Upper lobe of right lung (tissue), 1 donor: ENCODE data around the gene MTF2. TPM values are rescaled to one million over a fixed set of nuclear protein-coding genes. Genes with fewer than 3 reads are reported as not detected.
A peak's percentile ranks its signal among the peaks of the same experiment; 100 is the strongest.

Experiments
- ATAC-seq: fragments of 200-7000 bp; cut with Tn5 transposase; one replicate; pipeline ENCODE4 v1.9.1; 2020; ENCODE audit warnings: mild to moderate bottlenecking, moderate library complexity
- DNase-seq: peaks from one replicate; pipeline ENCODE4 v3.0.0-alpha.2; 2020
- H3K27ac ChIP-seq: fragments of 200-600 bp; one replicate; pipeline ENCODE4 v1.8.0; 2022
- H3K27me3 ChIP-seq: fragments of 200-600 bp; one replicate; pipeline ENCODE4 v1.8.0; 2022; ENCODE audit warnings: mild to moderate bottlenecking
- H3K36me3 ChIP-seq: fragments of 200-600 bp; one replicate; pipeline ENCODE4 v1.8.0; 2022
- H3K4me1 ChIP-seq: fragments of 200-600 bp; one replicate; pipeline ENCODE4 v1.8.0; 2022
- H3K4me3 ChIP-seq: fragments of 200-600 bp; one replicate; pipeline ENCODE4 v1.8.0; 2022; ENCODE audit warnings: mild to moderate bottlenecking
- H3K9me3 ChIP-seq: fragments of 200-600 bp; one replicate; pipeline ENCODE4 v1.8.0; 2022
- CTCF ChIP-seq: fragments of 200-600 bp; IDR thresholded peaks from one replicate; pipeline ENCODE4 v1.8.0; 2022; ENCODE audit warnings: antibody characterized with exemption
- intact Hi-C: fragments of 100-400 bp; cut with DNase I; formaldehyde crosslinking; loops from one replicate; pipeline ENCODE4 v1.11.0; 2022
- total RNA-seq: library from RNA; stranded (reverse); fragmentation: NEBNext Ultra II Directional; extraction: Animal tissue kit (Norgen Biotek cat#: 25700); gene quantifications from one replicate; pipeline ENCODE4 v1.2.1, GENCODE V29; 2021
- donor health status: DM: no; HTN: yes; CAD: no; lungs with severe emphysema.

Gene MTF2
- total RNA-seq, 1 donor from 2014 or later, result 26.3 TPM

DNA sequence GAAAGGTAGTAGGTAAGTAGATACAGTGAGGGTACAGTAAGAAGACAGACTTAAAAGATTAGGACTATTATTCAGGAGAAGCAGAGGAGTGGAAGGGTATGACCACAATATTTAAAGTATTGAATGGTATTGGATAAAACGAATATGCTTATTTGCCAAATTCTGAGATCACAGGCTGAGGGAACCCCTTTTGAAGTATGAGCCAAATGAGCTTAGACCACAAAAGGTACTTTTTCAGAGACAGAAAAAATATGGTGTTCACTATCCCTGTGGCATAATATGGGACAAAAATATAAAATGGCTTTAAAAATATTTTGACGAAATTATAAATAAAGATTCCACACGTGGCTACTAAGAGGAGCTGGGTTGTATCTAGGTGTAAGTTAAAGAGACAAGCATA is 880 bp upstream of the MTF2 start:
- intact Hi-C loops, result no loop called here

GRCh38 chr1:93078638-93078985 is 471 bp upstream of the MTF2 start:
- no peak for ATAC-seq
- Histone ChIP-seq H3K36me3 (no peaks in the 10 kb centered on the region), H3K27me3 (no peaks in the 10 kb centered on the region), H3K4me3 (peak overlapping the region; percentile 81), H3K27ac (peak overlapping the region; percentile 83), H3K9me3 (no peaks in the 10 kb centered on the region), H3K4me1 (peaks cover 18% of the 10 kb centered on the region)
- DNase-seq, result no peak
- no peak for TF ChIP-seq CTCF
- intact Hi-C loops, result no loop called here

More for the DNA sequence above, 880 bp upstream of the MTF2 start:
- Histone ChIP-seq H3K27me3 (no peaks in the 10 kb centered on the region), H3K27ac (peak overlapping the region; percentile 83), H3K4me1 (peaks cover 18% of the 10 kb centered on the region), H3K36me3 (no peaks in the 10 kb centered on the region), H3K4me3 (peak overlapping the region; percentile 81), H3K9me3 (no peaks in the 10 kb centered on the region)
- TF ChIP-seq CTCF, result no peak
- no peak for DNase-seq
- no peak for ATAC-seq

- Histone ChIP-seq H3K4me1 (peaks cover 18% of the 10 kb centered on the region), H3K9me3 (no peaks in the 10 kb centered on the region), H3K27ac (peak overlapping the region; percentile 83), H3K36me3 (no peaks in the 10 kb centered on the region), H3K27me3 (no peaks in the 10 kb centered on the region), H3K4me3 (peak overlapping the region; percentile 81)
- ATAC-seq (peak; percentile 8), DNase-seq (peak; percentile 70)
- no peak for TF ChIP-seq CTCF
- intact Hi-C loops, result no loop called here
Measured at GRCh38 chr1:93079685-93080141, 630 bp downstream of the MTF2 start.

DNA sequence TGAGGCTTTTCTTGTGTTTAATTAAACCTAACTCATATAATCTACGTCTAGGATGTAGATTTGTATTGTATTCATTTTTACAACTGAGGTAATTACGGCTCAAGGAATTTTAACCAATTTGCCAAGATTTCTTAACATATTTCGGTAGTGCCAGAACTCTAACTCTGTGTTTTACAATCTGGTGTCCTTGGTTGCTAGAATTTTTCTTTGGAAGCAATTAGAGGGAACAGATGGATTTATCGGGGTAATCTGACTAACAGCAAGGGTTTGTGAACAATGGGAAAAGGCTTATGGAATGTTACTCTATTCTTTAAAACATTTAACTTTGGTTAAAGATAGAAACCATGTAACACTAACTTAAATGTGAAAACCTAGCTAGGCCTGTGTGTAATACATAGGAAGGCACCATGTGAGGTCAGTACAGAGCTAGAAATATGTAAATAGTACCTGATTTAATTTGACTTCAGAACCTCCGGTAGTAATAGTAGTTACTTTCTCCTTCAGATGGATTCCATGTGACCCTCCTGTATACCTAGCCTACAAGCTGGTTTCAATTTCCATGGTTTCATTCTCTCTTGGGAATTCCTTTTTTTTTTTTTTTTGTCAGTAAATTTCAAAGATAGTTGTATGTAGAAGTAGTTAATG is 1.2 kb downstream of the MTF2 start:
- ATAC-seq (peak; percentile 54), DNase-seq (no peak)
- H3K9me3 ChIP-seq, result no peaks in the 10 kb centered on the region
- H3K27ac ChIP-seq, result peak overlapping the region; percentile 83
- H3K4me3 ChIP-seq, result peak overlapping the region; percentile 81
- H3K27me3 ChIP-seq, result no peaks in the 10 kb centered on the region
- intact Hi-C loops, result no loop called here
- peaks cover 18% of the 10 kb centered on the region for H3K4me1 ChIP-seq
- TF ChIP-seq CTCF, result peak; percentile 47
- H3K36me3 ChIP-seq, result peaks cover under 1% of the 10 kb centered on the region

GRCh38 chr1:93081716-93082115 is 2.6 kb downstream of the MTF2 start:
- H3K27me3 ChIP-seq, result no peaks in the 10 kb centered on the region
- no peaks in the 10 kb centered on the region for H3K9me3 ChIP-seq
- ATAC-seq, result peak; percentile 15
- H3K4me3 ChIP-seq, result peak overlapping the region; percentile 81
- TF ChIP-seq CTCF, result no peak
- DNase-seq, result no peak
- no peak overlapping the region for H3K27ac ChIP-seq
- H3K4me1 ChIP-seq, result peaks cover 18% of the 10 kb centered on the region
- intact Hi-C loops, result no loop called here
- H3K36me3 ChIP-seq, result peaks cover 9% of the 10 kb centered on the region

DNA sequence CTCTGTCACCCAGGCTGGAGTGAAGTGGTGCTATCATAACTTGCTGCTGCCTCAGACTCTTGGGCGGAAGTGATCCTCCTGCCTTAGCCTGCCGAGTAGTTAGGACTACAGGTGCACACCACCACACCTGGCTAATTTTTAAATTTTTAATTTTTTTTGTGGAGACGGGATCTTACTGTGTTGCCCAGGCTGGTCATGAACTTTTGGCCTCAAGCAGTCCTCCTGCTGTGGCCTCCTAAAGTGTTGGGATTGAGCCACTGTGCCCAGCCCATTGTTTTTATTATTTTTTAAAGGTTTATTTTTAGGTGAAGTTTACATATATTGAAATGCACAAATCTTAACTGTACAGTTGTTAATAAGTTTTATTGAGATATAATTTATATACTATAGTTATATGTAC is 3.2 kb downstream of the MTF2 start:
- Histone ChIP-seq H3K27ac (no peak overlapping the region), H3K4me1 (peaks cover 18% of the 10 kb centered on the region), H3K9me3 (no peaks in the 10 kb centered on the region), H3K4me3 (no peak overlapping the region), H3K36me3 (peaks cover 9% of the 10 kb centered on the region), H3K27me3 (no peaks in the 10 kb centered on the region)
- no peak for ATAC-seq
- DNase-seq, result no peak
- no peak for TF ChIP-seq CTCF
- intact Hi-C loops, result no loop called here
